ENCODE data around the gene SLC24A4.

Gene SLC24A4

GRCh38 chr14:92540472-92541048, 217.6 kb downstream of the SLC24A4 start:
- Histone ChIP-seq H3K27me3 (ENCODE audit: low read length) (no peaks in the 10 kb centered on the region), H3K79me2 (ENCODE audit: insufficient read depth, low read length) (no peaks in the 10 kb centered on the region), H3K4me3 (ENCODE audit: insufficient read depth, low read length, poor library complexity, severe bottlenecking) (no peak overlapping the region), H3K36me3 (ENCODE audit: low read length) (no peaks in the 10 kb centered on the region), H3K9ac (ENCODE audit: low read length) (no peak overlapping the region), H3K27ac (ENCODE audit: low read depth, low read length) (no peak overlapping the region), H3F3A (ENCODE audit: insufficient read depth) (no peaks in the 10 kb centered on the region), H4K20me1 (ENCODE audit: low read depth, low read length) (no peaks in the 10 kb centered on the region), H2AFZ (ENCODE audit: low read depth, low read length, severe bottlenecking) (no peak overlapping the region), H3K9me2 (replicated peaks; ENCODE audit: insufficient read depth, low read length) (no peaks in the 10 kb centered on the region), H3K4me2 (ENCODE audit: low read depth, low read length, poor library complexity, severe bottlenecking) (no peak overlapping the region), H3K9me3 (ENCODE audit: insufficient read depth, low read length) (no peaks in the 10 kb centered on the region)
- TF ChIP-seq CTCF (IDR thresholded peaks at IDR 0.05; ENCODE audit: insufficient read depth, low read length, poor library complexity, severe bottlenecking), result no peak
- TF ChIP-seq EZH2phosphoT487 (conservative IDR thresholded peaks at IDR 0.05; ENCODE audit: low read length), result no peak

- Histone ChIP-seq H3K9me2 (replicated peaks; ENCODE audit: insufficient read depth, low read length) (no peaks in the 10 kb centered on the region), H3K4me3 (ENCODE audit: insufficient read depth, low read length, poor library complexity, severe bottlenecking) (no peak overlapping the region), H3K36me3 (ENCODE audit: low read length) (no peaks in the 10 kb centered on the region), H3K79me2 (ENCODE audit: insufficient read depth, low read length) (no peaks in the 10 kb centered on the region), H3K27ac (ENCODE audit: low read depth, low read length) (no peak overlapping the region), H3K9ac (ENCODE audit: low read length) (no peak overlapping the region), H4K20me1 (ENCODE audit: low read depth, low read length) (no peaks in the 10 kb centered on the region), H3F3A (ENCODE audit: insufficient read depth) (no peaks in the 10 kb centered on the region), H2AFZ (ENCODE audit: low read depth, low read length, severe bottlenecking) (no peak overlapping the region), H3K9me3 (ENCODE audit: insufficient read depth, low read length) (no peaks in the 10 kb centered on the region), H3K27me3 (ENCODE audit: low read length) (no peaks in the 10 kb centered on the region), H3K4me2 (ENCODE audit: low read depth, low read length, poor library complexity, severe bottlenecking) (no peak overlapping the region)
- TF ChIP-seq EZH2phosphoT487 (conservative IDR thresholded peaks at IDR 0.05; ENCODE audit: low read length) (no peak), CTCF (IDR thresholded peaks at IDR 0.05; ENCODE audit: insufficient read depth, low read length, poor library complexity, severe bottlenecking) (no peak)
Measured at GRCh38 chr14:92542766-92543554, 220.0 kb downstream of the SLC24A4 start.

GRCh38 chr14:92544051-92544720, 221.2 kb downstream of the SLC24A4 start:
- Histone ChIP-seq H2AFZ (ENCODE audit: low read depth, low read length, severe bottlenecking) (no peak overlapping the region), H4K20me1 (ENCODE audit: low read depth, low read length) (no peaks in the 10 kb centered on the region), H3K4me3 (ENCODE audit: insufficient read depth, low read length, poor library complexity, severe bottlenecking) (no peak overlapping the region), H3K9ac (ENCODE audit: low read length) (no peak overlapping the region), H3K9me2 (replicated peaks; ENCODE audit: insufficient read depth, low read length) (no peaks in the 10 kb centered on the region), H3K79me2 (ENCODE audit: insufficient read depth, low read length) (no peaks in the 10 kb centered on the region), H3K36me3 (ENCODE audit: low read length) (no peaks in the 10 kb centered on the region), H3K27ac (ENCODE audit: low read depth, low read length) (no peak overlapping the region), H3K4me2 (ENCODE audit: low read depth, low read length, poor library complexity, severe bottlenecking) (no peak overlapping the region), H3K9me3 (ENCODE audit: insufficient read depth, low read length) (no peaks in the 10 kb centered on the region), H3F3A (ENCODE audit: insufficient read depth) (no peaks in the 10 kb centered on the region), H3K27me3 (ENCODE audit: low read length) (no peaks in the 10 kb centered on the region)
- TF ChIP-seq EZH2phosphoT487 (conservative IDR thresholded peaks at IDR 0.05; ENCODE audit: low read length), result no peak
